Gastrocnemius medialis (tissue), 4 donors: ENCODE data around the gene IQSEC1.

Source experiments
- CTCF ChIP-seq, 5 experiments: fragments of 450-650 bp in 3 of 5; fragments of 200-600 bp in 2 of 5; sonication (generic) in 2 of 5; IDR thresholded peaks in 4 of 5; conservative IDR thresholded peaks in 1 of 5; 1 replicate in 4 of 5; 2 replicates in 1 of 5; pipeline ENCODE4 v1.5.1; 2016 to 2019; ENCODE audit warnings: antibody characterized with exemption in 5 of 5, mild to moderate bottlenecking in 3 of 5, moderate library complexity in 3 of 5
- POLR2A ChIP-seq, 2 donors: fragments of 450-650 bp; IDR thresholded peaks; one replicate each; pipeline ENCODE4 v1.6.1; 2017; ENCODE audit warnings: antibody characterized with exemption in 2 of 2, mild to moderate bottlenecking in 2 of 2, moderate library complexity in 2 of 2

GRCh38 chr3:13016721-13017255 lies 56.4 kb downstream of the IQSEC1 start:
- TF ChIP-seq CTCF (IDR thresholded peaks at IDR 0.05 in 4 of 5, conservative IDR thresholded peaks at IDR 0.05 in 1 of 5) (no peak), POLR2A (IDR thresholded peaks at IDR 0.05) (no peak)
